GM18867 (cell line): ENCODE results near the gene PIGX.

ENCODE experiments used
- ATAC-seq: cut with Tn5 transposase; IDR thresholded peaks from one replicate; pipeline ENCODE4 v1.9.1; 2021; ENCODE audit warnings: mild to moderate bottlenecking, moderate library complexity; ENCODE audit not compliant: unreplicated experiment

Gene PIGX

DNA sequence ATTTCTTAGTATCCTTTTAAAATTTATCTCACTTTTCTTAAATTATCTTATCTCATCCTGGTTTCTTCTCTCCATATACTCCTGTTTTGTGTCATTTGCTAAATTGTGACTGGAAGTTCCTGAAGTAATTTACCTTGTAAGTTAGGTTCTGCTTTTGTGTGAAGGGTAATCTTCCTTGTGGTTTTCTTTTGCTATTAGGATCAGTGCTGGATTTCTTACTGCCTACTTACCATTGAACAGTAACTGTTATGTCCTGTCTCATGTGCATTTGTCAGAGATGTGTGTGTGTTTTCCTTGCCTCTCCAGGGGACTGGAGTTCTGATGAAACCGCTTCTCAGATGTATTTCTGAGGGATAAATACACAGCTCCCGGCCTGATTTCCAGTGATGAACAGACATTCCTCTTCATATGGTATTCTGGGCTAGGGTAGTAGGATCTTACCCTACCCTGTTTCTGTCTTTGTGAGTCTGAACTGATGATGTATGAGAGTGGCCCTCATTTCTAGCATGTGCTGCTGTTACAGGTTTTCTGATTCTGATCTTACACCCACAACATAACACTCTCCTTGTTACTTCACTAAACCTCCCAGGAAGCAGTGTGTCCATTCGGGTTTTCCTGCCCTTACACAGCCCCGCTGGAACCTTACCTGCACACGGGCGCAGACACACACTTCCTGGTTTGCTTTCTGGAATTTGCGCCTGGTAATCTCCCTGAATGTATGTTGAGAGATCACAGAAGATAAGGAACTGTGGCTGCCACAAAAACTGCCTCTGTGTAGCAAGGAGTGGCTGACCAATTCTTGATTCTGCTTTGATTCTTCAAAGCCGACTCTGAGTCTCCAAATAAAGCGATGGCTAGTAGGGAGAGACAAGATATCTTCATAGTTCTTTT is 42.2 kb downstream of the PIGX start:
- no peak for ATAC-seq

DNA sequence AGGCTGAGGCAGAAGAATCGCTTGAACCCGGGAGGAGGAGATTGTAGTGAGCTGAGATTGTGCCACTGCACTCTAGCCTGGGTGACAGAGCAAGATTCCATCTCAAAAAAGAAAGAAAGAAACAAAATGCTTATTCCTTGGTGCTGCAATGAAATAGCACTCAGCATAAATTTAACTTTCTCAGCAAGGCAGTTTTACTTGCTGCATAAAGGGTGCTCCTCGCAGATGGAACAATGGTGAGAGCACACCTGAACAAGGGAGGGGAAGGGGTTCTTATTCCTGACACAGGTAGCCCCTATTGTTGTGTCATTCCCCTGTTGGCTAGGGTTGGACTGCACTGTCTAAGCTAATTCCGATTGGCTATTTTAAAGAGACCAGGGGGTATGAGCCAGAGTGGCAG is 44.6 kb downstream of the PIGX start:
- no peak for ATAC-seq

DNA sequence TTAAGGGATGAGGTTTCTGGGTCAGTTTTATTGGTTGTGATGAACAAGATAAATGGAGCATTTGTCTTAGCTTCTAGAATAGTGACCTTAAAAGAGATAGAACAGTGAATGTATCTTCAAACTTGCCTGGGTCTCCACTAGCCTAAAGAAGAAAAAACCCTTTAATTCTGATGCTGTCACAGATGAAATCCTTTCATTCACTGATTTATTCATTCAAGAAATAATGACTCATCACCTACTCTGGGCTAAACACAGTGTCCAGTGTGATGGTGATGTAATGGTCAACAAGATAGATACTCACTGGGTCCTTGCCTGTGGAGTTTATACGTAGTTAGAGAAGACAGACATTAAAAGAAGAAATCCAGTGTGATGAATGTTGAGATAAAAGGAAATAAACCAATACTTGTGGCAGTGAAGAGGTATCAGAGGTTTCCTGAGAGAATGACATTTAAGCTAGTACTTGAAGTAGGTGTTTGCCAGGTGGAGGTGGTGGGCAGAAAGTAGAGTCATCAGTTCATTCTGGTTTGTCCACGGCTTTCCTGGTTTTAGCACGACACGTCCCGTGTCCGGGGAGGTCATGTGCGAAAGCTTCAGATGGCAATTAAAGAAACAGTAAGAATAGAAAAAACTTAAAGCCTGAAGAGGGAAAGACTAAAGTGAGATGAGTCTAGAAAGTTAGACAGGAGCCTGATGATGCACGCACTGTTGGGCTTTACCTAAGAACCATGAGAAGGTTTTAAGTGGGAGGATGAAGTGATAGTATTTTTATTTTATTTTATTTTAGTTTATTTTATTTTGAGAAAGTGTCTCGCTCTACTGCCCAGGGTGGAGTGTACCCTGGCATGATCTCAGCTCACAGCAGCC is 45.9 kb downstream of the PIGX start:
- no peak for ATAC-seq

GRCh38 chr3:196763179-196763578 is 51.0 kb downstream of the PIGX start:
- ATAC-seq, result no peak

DNA sequence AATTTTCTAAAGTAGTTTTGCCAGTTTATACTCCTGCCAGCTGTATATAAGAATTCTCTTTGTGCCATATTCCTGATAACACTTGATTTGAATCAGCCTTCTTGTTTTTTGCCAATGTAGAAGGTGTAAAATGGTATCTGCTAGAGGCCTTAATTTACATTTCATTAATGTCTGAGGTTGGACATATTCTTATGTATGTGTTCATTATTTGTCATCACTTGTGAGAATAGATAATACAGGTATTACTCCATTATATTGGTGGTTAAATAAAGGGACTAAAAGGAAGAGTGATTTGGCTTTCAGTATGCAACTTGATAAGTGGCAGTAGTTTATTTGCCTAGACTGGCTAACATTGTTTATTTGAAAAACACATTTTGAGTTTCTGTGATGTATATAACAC is 53.3 kb downstream of the PIGX start:
- no peak for ATAC-seq

DNA sequence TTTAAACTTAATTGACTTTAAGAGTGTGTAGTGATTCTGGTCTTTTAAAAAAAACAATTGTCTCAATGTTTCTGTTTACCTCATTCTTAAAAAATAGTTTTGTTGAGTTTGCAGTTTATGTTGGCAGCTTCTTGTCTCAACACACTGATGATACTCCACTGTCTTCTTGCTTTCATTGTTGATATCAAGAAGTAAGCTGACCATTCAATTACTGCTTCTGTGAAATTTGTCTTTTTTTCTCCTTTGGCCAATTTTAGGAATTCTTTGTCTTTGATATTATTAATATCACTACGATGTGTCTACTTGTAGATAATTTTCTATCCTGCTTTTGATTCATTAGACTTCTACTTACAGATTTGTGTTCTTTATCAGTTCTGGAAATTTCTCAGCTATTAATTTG is 58.9 kb downstream of the PIGX start:
- no peak for ATAC-seq

DNA sequence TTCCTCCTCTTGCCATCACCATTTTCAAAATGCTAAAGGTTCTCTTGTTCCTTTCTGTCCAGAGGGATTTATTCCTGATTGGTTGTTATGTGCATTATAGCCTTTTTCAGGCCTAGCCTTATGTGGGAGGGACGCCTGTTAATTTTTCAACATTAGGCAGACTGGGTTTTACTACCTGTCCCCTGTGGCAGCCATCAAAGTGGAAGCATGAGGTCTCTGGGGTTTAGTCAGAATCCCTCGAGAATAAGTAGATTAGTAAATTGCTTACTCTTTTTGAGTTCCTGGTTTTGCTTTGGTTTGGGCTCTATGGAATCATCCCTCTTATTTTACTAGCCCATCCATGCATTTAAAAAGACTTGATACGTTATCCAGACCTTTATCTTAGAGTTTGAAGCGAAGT is 59.9 kb downstream of the PIGX start:
- ATAC-seq, result no peak

DNA sequence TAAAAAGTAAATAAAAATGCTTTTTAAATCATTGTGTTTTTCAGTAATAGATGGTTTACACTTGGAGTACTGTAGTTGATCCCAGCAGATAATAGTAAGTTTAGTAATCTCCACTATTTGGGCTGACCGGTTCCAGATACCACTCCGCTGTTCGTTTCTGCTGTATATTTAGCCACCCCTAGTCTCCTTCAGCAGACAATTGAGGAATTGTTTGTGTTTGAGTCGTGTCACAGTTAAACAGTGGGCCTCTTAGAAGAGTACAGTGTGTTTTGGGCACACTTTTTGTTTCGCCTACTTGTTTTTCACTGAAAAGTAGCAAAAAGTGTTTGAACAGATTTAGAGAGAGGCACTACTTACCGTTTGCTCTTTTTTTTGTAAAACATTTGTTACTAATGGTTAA is 60.7 kb downstream of the PIGX start:
- ATAC-seq, result no peak

GRCh38 chr3:196774191-196774820 is 62.1 kb downstream of the PIGX start:
- no peak for ATAC-seq

- ATAC-seq, result no peak
These were observed 62.8 kb downstream of the PIGX start for GRCh38 chr3:196774848-196775422.

GRCh38 chr3:196775938-196776337 is 63.8 kb downstream of the PIGX start:
- ATAC-seq, result no peak

DNA sequence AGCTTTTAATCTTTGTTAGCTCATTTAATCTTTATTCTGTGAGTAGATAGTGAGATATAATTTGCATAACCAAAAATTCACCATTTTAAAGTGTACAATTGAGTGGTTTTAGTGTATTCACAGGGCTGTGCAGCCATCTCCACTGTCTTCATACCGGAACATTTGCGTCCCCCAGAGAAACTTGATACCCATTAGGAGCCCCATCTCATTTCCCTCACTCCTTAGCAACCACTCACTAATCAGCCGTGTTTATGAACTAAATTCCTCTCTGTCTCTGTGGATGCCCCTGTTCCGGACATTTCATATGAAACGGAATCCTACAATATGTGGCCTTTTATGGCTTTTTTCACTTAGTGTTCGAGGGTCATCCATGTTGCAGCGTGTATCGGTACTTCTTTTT is 65.7 kb downstream of the PIGX start:
- ATAC-seq, result no peak

DNA sequence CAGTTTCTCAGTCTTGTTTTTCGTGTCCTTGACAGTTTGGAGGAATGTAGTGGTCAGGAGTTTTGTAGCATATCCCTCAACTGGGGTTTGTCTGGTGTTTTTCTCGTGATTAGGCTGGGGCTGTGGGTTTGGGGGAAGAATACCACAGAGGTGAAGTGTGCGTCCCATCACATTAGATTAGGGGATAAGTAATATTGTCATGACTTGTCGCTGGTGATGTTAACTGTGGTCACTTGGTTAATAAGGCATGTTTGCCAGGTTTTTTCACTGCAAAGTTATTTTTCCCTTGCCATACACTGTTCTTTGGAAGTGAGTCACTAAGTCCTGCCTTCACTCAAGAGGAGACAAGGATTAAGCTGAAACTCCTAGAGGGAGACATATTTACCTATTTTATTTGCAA is 66.6 kb downstream of the PIGX start:
- ATAC-seq, result no peak

- no peak for ATAC-seq
These were observed 70.3 kb downstream of the PIGX start for GRCh38 chr3:196782511-196782910.
